Measurements from ENCODE around the gene CD3E. TPM values are rescaled to one million over a fixed set of nuclear protein-coding genes. Genes with fewer than 3 reads are reported as not detected.

CD3E gene
- total and polyA plus RNA-seq, 11 donors: 0.17 to 12.0 (median 0.45) TPM; not detected in 1

DNA sequence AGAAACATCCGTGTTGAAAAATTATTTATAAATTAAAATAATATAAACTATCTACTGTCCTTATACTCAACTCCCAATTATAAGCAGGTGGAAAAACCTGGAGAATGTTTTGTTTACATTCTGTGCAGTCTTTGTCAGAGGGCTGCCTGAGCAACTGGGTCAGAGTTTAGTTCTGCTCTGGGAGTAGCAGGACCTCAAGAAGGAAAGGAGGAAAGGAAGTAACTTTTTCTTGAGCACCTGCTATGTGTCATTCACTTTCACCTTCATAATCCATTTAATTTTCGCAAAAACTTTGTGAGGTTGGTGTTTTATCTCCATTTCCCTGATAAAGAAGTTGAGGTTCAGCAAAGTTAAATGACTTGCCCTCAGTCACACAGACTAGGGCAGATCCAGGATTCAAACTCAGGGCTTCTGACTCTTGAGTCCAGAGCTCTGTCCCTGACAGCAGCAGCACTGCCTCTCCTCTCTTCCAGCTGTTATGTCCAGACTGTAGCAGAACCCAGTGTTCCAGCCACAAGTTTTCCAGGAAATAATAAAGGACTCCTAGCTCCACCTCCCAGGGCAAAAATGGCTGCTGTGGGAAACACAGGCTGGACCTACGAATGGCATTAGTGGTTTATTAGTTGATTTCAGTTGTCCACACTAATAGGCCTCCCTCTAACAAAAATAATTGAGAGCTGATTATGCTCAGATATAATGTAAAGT, 6.4 kb downstream of the CD3E start:
- 78 to 91% (median 79%) methylated on average over 3 of the region's 3 CpGs for WGBS, 4 donors
- peaks cover 0 to 11% (median 6%) of the 10 kb centered on the region in 12 donors for H3K4me1 ChIP-seq
- H3K36me3 ChIP-seq: no peaks in the 10 kb centered on the region
- no peak for ATAC-seq
- H3K9me3 ChIP-seq: peaks cover 0 to 4% (median 0%) of the 10 kb centered on the region in 12 donors
- no peak overlapping the region for H3K27ac ChIP-seq
- H3K4me3 ChIP-seq: no peak overlapping the region
- intact Hi-C loops (cut with DNase I): no loop called here
- DNase-seq: no peak
- peaks cover 0 to 29% (median 13%) of the 10 kb centered on the region in 9 donors for H3K27me3 ChIP-seq
- no peak for TF ChIP-seq POLR2A (IDR thresholded peaks at IDR 0.05)
- TF ChIP-seq CTCF (IDR thresholded peaks at IDR 0.05): no peak

- Histone ChIP-seq H3K27ac (no peak overlapping the region), H3K4me3 (no peak overlapping the region), H3K27me3 (peaks cover 0 to 29% (median 13%) of the 10 kb centered on the region in 9 donors), H3K36me3 (no peaks in the 10 kb centered on the region), H3K4me1 (peaks cover 0 to 16% (median 7%) of the 10 kb centered on the region in 12 donors), H3K9me3 (peaks cover 0 to 4% (median 0%) of the 10 kb centered on the region in 12 donors)
- TF ChIP-seq CTCF (IDR thresholded peaks at IDR 0.05): no peak
- TF ChIP-seq POLR2A (IDR thresholded peaks at IDR 0.05): no peak
- DNase-seq (no peak), ATAC-seq (no peak)
- 68 to 77% (median 73%) methylated on average over 4 of the region's 4 CpGs for WGBS, 4 donors
- intact Hi-C loops (cut with DNase I): no loop called here
Observed at GRCh38 chr11:118311518-118311917, 7.0 kb downstream of the CD3E start.

DNA sequence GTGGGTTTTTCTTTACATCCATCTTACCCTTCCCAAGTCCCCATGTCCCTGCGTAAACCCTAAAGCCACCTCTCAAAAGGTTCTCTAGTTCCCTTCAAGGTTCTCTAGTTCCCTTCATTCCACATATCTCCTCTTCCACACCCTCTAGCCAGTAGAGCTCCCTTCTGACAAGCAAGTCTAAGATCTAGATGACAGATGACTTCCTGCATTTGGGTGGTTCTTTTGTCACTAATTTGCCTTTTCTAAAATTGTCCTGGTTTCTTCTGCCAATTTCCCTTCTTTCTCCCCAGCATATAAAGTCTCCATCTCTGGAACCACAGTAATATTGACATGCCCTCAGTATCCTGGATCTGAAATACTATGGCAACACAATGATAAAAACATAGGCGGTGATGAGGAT, 7.8 kb downstream of the CD3E start:
- H3K4me1 ChIP-seq: peaks cover 0 to 25% (median 12%) of the 10 kb centered on the region in 12 donors
- H3K4me3 ChIP-seq: no peak overlapping the region
- H3K27ac ChIP-seq: no peak overlapping the region
- TF ChIP-seq CTCF (IDR thresholded peaks at IDR 0.05) (no peak), POLR2A (IDR thresholded peaks at IDR 0.05) (no peak)
- intact Hi-C loops (cut with DNase I): no loop called here
- no peak for DNase-seq
- 92 to 94% (median 94%) methylated on average over 2 of the region's 2 CpGs for WGBS, 4 donors
- peaks cover 0 to 29% (median 13%) of the 10 kb centered on the region in 9 donors for H3K27me3 ChIP-seq
- no peak for ATAC-seq
- peaks cover 0 to 4% (median 0%) of the 10 kb centered on the region in 12 donors for H3K9me3 ChIP-seq
- no peaks in the 10 kb centered on the region for H3K36me3 ChIP-seq

- TF ChIP-seq CTCF (IDR thresholded peaks at IDR 0.05) (no peak), POLR2A (IDR thresholded peaks at IDR 0.05) (no peak)
- Histone ChIP-seq H3K9me3 (peaks cover 0 to 4% (median 0%) of the 10 kb centered on the region in 12 donors), H3K4me1 (peaks cover 0 to 34% (median 12%) of the 10 kb centered on the region in 12 donors), H3K27me3 (peaks cover 0 to 29% (median 13%) of the 10 kb centered on the region in 9 donors), H3K27ac (no peak overlapping the region), H3K36me3 (no peaks in the 10 kb centered on the region), H3K4me3 (no peak overlapping the region)
- intact Hi-C loops (cut with DNase I): no loop called here
- 54 to 61% (median 60%) methylated on average over 4 of the region's 4 CpGs for WGBS, 4 donors
- ATAC-seq (no peak), DNase-seq (no peak)
Observed at GRCh38 chr11:118313242-118313641, 8.7 kb downstream of the CD3E start.

Measured in heart left ventricle (tissue), 16 donors.